ENCODE results near the gene C10orf53.
"Not testable (repeated sequence)": the region's sequence is repeated elsewhere in the genome, so short reads cannot be mapped to it uniquely, and the experiment has no call there.

Gene C10orf53

DNA sequence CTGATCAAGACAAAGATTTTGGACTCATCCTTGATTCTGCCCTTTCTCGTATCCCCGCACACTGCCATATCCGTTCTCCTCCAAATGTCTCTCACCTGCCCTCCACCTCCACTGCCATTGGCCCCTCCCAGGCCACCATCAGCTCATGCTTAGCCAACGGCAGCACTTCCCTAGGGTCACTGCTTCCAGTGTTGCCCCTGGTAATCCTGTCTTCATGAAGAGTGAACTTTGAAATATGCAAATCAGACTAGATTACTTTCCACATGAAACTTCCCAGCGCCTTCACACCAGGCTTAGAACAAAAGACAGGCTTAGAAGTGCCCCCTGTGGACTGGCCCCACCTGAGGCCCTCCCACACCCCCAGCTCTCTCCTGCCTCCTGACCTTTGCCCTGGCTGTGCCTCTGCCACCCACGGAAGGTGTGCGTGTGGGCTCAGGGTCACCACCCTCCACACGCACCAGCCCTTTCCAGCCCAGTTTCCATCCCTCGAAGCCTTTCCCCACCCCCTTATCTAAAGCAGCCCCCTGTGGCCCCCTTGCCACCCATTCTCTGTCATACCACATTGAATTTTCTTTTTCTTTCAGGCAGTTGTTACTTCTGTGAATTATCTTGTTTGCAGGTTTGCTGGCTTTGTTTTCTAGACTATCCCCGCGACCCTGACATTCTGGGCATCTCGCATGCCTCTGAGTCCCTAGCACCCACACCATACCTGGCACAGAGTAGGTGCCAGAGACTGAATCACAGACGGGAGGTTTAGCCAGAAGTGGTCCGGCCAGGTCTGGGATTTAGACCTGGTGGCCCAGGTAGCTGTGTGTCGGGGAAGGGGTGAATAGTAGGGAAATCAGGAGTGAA lies 26.8 kb upstream of the C10orf53 start:
- no peak for DNase-seq (ENCODE audit: low read depth in 1 of 2, low spot score in 1 of 2)

- DNase-seq (ENCODE audit: low read depth in 1 of 2, low spot score in 1 of 2) = no peak
These were observed 26.1 kb upstream of the C10orf53 start for GRCh38 chr10:49653273-49653929.

DNA sequence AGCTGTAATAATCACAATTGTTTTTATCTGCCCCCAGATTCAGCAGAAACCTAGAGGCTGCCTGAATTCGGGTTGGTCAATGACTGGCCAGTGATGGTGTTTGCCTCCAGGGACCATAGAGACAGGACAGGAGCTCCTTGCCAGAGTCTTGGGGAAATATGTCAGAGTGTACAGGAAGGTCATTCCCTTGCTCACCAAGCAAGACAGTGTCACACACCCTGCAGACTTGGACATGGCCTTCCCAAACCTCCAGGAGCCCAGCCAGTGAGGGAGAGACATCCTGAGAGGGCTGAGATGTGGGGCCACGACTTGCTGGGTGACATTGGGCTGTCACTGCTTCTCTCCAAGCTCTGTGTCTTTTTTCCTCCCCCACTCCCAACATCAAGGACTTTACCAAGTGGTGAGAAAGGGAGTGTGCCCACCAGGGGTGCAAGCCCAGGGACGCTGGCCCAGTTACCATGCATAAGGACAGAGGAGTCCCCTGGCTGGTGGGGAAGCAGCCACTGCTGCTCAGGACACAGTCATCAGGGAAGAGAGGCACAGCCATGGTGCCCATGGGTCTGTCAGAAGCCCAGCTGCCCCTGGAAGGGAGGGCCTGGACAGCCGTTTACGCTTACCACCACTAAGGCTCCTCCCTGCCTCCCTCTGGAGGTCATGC lies 25.3 kb upstream of the C10orf53 start:
- DNase-seq (ENCODE audit: low read depth in 1 of 2, low spot score in 1 of 2) = no peak

GRCh38 chr10:49655099-49655498 lies 24.4 kb upstream of the C10orf53 start:
- no peak for DNase-seq (ENCODE audit: low read depth in 1 of 2, low spot score in 1 of 2)

- no peak for DNase-seq (ENCODE audit: low read depth in 1 of 2, low spot score in 1 of 2)
These were observed 22.5 kb upstream of the C10orf53 start for GRCh38 chr10:49656845-49657493.

DNA sequence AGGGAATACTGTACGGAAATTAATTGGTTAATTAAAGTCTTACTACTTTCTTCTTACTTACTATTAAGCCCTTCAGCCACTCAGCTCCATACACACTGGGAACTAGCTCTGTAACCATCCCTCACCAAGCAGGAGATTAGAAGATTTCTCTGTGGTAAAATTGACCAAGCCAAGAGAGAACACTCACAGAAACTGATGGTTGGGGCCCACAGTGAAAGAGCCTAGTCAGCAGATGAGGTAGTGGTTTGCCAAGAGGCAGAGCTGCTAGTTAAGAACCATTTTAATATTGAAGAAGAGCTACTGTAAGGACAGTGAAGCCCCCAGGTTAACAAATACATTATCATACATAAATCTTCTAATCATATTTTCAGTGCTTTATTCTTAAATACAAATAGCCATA lies 21.8 kb upstream of the C10orf53 start:
- no peak for DNase-seq (ENCODE audit: low read depth in 1 of 2, low spot score in 1 of 2)

- no peak for DNase-seq (ENCODE audit: low read depth in 1 of 2, low spot score in 1 of 2)
These were observed 18.2 kb upstream of the C10orf53 start for GRCh38 chr10:49661140-49661856.

DNA sequence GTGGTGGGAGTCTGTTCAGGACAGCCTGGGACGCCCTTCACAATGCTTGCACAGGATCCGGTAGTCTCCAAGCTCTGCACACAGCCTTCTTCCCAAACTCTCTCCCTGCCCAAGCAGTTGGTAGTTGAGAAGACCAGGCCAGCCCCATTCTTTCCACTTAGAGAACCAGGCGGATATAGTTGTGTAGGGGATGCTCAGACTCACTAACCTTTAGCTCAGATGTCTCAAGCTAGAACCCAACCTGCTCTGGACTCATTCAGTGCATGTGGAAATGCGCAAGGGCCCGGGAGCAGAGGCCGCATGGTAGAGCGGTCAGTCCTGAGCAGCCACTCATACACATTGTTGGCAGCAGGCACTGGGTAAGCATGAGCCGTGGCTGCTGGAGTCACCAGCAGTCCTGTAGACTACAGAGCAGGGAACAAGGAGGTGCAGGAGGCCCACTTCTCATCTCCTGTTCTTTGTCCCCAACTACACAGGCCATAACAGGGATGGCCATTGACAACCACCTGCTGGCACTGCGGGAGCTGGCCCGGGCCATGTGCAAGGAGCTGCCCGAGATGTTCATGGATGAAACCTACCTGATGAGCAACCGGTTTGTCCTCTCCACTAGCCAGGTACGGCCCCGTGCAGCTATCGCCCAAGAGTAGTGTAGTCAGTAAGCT lies 17.2 kb upstream of the C10orf53 start:
- no peak for DNase-seq (ENCODE audit: low read depth in 1 of 2, low spot score in 1 of 2)

DNA sequence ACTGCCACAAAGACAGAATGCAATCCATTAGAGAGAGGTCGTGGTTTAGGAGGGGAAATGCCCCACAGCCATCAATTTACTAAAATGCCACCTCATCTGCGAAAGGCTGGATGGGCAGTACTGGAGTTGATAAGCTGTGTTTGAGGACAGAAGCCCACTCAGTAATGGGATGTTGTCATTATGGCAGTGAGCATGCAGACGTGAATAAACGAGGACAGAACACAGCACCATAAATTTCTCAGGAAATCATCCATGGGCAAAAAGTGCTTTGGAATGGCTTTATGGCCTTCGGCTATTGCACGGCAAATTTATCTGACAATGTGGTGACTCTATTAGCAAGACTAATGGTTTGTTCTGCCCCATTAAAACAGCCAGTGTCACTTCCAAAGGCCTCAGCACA lies 15.9 kb upstream of the C10orf53 start:
- DNase-seq (ENCODE audit: low read depth in 1 of 2, low spot score in 1 of 2) = no peak

GRCh38 chr10:49664006-49664841 lies 15.2 kb upstream of the C10orf53 start:
- DNase-seq (ENCODE audit: low read depth in 1 of 2, low spot score in 1 of 2) = no peak

GRCh38 chr10:49664842-49665355 lies 14.6 kb upstream of the C10orf53 start:
- no peak for DNase-seq (ENCODE audit: low read depth in 1 of 2, low spot score in 1 of 2)

DNA sequence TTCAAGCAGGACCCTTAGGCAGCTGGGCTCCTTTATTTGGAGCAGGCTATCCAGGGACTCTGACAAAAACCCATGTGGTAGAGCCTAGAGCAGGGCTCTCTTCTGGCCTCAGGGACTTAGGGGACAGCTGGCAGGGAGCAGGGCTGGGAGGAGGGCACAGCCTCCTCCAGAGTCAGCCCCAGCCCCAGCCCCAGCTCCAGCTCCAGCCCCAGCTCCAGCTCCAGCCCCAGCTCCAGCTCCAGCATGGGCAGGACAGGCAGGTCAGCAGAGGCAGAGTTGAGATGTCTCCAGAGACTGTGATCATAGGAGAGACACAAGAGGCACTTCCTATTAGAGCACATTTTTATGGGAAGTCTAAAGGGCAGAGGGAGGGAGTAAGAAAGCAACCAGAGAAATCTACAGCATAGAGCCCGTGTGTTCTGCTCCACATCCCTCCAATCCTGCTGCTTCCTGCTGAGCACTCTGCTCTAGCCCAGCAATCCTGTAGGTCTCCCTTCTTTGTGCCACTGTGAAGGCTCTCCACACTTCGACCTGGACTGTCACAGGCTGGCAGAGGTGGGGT lies 13.3 kb upstream of the C10orf53 start:
- no peak for DNase-seq (ENCODE audit: low read depth in 1 of 2, low spot score in 1 of 2)

- no peak for DNase-seq (ENCODE audit: low read depth in 1 of 2, low spot score in 1 of 2)
These were observed 12.8 kb upstream of the C10orf53 start for GRCh38 chr10:49666685-49667084.

- DNase-seq (ENCODE audit: low read depth in 1 of 2, low spot score in 1 of 2) = no peak
These were observed 11.5 kb upstream of the C10orf53 start for GRCh38 chr10:49667991-49668390.

DNA sequence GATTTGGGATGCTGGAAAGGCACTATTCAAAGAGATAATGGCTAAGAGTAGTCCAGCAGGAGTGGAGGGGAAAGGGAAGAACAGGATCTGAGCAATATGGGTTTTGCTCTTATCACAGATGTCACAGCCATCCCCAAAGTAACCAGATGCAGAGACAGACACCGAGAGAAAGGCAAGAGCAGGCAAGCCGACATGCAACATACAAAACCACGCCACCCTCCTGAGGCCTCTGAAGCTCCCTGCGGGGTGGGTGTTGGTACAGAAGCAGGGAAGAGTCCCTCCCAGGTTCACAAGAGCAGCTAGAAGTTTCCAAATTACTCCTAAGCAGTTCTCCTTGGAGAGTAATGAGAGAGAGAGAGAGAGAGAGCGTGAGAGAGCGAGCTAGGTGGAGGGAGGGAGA lies 10.8 kb upstream of the C10orf53 start:
- DNase-seq (ENCODE audit: low read depth in 1 of 2, low spot score in 1 of 2) = no peak

DNA sequence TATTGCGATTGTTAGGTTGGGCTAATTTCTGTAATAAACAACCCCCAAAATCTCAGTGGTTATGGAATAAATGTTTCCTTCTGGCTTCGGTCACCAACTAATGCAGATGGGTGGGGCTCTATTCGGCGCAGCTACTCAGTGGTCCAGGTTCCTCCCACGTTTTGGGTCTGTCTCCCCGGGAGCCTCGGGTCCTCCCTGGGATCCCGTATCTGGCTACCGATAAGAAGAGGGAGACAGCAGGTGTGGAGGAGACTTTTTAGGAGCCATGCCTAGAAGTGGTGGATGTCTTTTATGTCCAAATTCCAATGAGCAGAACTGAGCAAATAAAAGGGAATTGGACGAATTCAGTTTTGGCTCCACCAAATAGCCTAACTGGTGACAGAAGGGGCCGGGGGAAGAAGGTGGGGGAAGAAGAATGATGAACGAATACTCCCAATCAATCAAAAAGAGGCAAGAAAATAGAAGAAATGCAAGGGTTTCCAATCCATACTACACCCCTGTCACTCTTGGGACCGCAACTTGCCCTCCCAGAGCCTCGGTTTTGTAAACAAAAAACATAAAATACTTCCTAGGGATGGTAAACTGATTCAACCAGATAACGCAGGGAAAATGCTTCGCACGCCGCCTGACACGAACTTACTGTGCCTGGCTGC lies 498 bp upstream of the C10orf53 start:
- DNase-seq (ENCODE audit: low read depth in 1 of 2, low spot score in 1 of 2) = no peak

- DNase-seq (ENCODE audit: low read depth in 1 of 2, low spot score in 1 of 2) = not testable (repeated sequence)
These were observed 3.0 kb downstream of the C10orf53 start for GRCh38 chr10:49682449-49682848.

DNA sequence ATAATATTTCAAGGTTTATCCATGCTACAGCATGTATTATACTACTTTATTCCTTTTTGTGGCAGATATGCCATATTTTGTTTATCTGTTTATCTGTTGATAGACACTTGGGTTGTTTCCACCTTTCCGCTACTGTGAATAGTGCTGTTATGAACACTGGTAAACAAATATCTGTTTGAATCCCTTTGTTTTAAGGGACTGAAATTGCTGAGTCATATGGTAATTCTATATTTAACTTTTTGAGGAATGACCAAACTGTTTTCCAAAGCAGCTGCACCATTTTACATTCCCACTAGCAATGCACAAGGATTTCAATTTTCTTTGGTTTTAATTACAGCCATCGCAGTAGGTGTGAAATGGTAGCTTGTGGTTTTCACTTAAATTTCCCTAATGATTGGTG lies 3.4 kb downstream of the C10orf53 start:
- no peak for DNase-seq (ENCODE audit: low read depth in 1 of 2, low spot score in 1 of 2)

- DNase-seq (ENCODE audit: low read depth in 1 of 2, low spot score in 1 of 2) = no peak
These were observed 7.2 kb downstream of the C10orf53 start for GRCh38 chr10:49686651-49687050.
